Measurements from ENCODE around the gene NMNAT2. TPM values are rescaled to one million over a fixed set of nuclear protein-coding genes. Genes with fewer than 3 reads are reported as not detected.

Gene NMNAT2
- total and polyA plus RNA-seq, 2 of the 8 experiments (the other 6 are each of a cell fraction or from before 2014, with no cell fraction given), result 6.5 to 20.9 TPM

DNA sequence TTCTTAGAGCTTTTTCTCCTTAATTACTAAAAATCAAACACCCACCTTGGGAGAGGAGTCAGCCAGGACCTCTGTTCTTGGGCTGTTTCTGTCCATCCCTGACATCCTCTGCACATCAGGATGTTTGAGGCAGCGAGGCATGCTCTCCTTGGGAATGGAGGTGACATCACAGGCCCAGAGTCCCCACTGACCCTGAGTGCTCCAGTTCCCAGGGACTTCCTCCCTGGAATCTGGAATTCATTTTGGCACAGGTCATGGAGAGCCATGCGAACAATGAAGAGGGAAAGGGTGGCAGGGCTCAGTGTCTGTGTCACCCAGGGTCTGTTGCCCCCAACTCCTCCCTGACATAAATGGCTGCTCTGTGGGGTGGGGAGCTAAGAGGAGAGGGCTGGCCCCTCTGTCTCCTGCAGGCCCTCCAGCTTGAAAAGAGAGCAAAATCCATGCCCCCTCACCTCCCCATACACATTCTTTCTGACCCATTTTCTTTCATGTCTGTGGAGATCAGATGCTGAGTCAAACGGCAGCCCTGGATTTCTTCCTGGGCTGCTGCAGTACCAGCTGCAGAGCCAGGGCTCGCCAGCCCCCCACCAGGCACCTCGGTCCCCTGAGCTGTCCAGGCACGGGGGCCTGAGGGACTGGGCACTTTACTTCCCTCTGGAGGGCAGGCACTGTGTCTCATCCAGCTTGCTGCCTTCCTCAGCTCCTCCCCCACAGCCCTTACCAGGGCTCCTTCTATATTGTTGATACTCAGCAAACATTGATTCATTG lies 102.0 kb downstream of the NMNAT2 start (continued):
- TF ChIP-seq, protein P1, sequence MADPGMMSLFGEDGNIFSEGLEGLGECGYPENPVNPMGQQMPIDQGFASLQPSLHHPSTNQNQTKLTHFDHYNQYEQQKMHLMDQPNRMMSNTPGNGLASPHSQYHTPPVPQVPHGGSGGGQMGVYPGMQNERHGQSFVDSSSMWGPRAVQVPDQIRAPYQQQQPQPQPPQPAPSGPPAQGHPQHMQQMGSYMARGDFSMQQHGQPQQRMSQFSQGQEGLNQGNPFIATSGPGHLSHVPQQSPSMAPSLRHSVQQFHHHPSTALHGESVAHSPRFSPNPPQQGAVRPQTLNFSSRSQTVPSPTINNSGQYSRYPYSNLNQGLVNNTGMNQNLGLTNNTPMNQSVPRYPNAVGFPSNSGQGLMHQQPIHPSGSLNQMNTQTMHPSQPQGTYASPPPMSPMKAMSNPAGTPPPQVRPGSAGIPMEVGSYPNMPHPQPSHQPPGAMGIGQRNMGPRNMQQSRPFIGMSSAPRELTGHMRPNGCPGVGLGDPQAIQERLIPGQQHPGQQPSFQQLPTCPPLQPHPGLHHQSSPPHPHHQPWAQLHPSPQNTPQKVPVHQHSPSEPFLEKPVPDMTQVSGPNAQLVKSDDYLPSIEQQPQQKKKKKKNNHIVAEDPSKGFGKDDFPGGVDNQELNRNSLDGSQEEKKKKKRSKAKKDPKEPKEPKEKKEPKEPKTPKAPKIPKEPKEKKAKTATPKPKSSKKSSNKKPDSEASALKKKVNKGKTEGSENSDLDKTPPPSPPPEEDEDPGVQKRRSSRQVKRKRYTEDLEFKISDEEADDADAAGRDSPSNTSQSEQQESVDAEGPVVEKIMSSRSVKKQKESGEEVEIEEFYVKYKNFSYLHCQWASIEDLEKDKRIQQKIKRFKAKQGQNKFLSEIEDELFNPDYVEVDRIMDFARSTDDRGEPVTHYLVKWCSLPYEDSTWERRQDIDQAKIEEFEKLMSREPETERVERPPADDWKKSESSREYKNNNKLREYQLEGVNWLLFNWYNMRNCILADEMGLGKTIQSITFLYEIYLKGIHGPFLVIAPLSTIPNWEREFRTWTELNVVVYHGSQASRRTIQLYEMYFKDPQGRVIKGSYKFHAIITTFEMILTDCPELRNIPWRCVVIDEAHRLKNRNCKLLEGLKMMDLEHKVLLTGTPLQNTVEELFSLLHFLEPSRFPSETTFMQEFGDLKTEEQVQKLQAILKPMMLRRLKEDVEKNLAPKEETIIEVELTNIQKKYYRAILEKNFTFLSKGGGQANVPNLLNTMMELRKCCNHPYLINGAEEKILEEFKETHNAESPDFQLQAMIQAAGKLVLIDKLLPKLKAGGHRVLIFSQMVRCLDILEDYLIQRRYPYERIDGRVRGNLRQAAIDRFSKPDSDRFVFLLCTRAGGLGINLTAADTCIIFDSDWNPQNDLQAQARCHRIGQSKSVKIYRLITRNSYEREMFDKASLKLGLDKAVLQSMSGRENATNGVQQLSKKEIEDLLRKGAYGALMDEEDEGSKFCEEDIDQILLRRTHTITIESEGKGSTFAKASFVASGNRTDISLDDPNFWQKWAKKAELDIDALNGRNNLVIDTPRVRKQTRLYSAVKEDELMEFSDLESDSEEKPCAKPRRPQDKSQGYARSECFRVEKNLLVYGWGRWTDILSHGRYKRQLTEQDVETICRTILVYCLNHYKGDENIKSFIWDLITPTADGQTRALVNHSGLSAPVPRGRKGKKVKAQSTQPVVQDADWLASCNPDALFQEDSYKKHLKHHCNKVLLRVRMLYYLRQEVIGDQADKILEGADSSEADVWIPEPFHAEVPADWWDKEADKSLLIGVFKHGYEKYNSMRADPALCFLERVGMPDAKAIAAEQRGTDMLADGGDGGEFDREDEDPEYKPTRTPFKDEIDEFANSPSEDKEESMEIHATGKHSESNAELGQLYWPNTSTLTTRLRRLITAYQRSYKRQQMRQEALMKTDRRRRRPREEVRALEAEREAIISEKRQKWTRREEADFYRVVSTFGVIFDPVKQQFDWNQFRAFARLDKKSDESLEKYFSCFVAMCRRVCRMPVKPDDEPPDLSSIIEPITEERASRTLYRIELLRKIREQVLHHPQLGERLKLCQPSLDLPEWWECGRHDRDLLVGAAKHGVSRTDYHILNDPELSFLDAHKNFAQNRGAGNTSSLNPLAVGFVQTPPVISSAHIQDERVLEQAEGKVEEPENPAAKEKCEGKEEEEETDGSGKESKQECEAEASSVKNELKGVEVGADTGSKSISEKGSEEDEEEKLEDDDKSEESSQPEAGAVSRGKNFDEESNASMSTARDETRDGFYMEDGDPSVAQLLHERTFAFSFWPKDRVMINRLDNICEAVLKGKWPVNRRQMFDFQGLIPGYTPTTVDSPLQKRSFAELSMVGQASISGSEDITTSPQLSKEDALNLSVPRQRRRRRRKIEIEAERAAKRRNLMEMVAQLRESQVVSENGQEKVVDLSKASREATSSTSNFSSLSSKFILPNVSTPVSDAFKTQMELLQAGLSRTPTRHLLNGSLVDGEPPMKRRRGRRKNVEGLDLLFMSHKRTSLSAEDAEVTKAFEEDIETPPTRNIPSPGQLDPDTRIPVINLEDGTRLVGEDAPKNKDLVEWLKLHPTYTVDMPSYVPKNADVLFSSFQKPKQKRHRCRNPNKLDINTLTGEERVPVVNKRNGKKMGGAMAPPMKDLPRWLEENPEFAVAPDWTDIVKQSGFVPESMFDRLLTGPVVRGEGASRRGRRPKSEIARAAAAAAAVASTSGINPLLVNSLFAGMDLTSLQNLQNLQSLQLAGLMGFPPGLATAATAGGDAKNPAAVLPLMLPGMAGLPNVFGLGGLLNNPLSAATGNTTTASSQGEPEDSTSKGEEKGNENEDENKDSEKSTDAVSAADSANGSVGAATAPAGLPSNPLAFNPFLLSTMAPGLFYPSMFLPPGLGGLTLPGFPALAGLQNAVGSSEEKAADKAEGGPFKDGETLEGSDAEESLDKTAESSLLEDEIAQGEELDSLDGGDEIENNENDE (IDR thresholded peaks at IDR 0.05; ENCODE audit: insufficient replicate concordance, low read length), result no peak
- TF ChIP-seq CHD2 (IDR thresholded peaks at IDR 0.05; ENCODE audit: low read length) (no peak), TBP (IDR thresholded peaks at IDR 0.05; ENCODE audit: low read depth, low read length) (no peak), GABPA (IDR thresholded peaks at IDR 0.05; ENCODE audit: borderline replicate concordance, insufficient read depth, low read length) (no peak), SP4 (IDR thresholded peaks at IDR 0.05; ENCODE audit: low read length) (no peak)
